ENCODE data around the gene DBH. TPM values are rescaled to one million over a fixed set of nuclear protein-coding genes. Genes with fewer than 3 reads are reported as not detected.

DBH gene
- total and polyA plus RNA-seq, 2 of the 13 experiments (the other 11 are each of a cell fraction or from before 2014, with no cell fraction given): not detected

DNA sequence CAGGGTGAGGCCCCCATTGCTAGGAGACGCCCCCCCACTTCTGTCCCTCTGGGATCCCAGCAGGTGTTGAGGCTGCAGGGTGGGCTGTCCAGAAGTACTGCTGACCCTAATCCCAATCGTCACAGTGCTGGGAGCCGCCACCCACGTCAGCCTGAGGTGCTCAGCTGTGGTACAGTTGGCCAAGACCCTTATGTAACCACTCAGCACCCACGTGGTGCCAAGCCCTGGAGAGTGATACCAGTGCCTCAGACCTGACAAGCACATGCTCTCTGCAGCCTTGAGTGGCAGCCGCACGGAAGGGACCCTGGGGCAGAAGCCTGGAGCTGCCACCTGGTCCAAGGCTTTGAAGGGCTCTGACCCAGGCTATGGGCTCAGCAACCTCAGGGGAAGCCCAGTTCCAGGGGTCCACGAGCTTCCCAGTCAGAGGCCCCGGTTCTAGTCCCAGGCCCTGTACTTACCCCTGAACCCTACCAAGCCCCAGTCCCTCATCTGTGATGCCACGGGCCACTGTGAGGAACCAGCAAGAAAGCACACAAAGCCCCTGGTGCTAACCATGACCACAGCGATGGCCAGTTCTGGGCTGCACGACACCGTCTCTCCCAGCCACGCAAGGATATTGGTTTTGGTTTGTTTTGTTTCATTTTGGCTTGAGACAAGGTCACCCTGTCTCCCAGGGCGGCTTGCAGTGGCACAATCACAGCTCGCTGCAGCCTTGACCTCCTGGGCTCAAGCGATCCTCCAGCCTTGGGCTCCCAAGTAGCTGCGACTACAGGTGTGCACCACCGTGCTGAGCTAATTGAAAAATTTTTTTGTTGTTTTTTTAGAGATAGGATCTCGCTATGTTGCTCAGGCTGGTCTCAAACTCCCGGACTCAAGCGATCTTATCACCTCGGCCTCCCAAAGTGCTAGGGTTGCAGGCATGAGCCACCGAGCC is 50.7 kb downstream of the DBH start:
- H3K9me3 ChIP-seq (ENCODE audit: low read length): no peaks in the 10 kb centered on the region
- CTCF ChIA-PET (ENCODE audit: low intra/inter-chr PET ratio, low total read pairs): no interaction called here
- no peak for ATAC-seq

More for the DNA sequence above, 50.7 kb downstream of the DBH start:
- no peaks in the 10 kb centered on the region for H3K27me3 ChIP-seq (ENCODE audit: control insufficient read depth in 1 of 2, insufficient read depth in 2 of 2, low read length in 2 of 2)
- POLR2A ChIA-PET: no interaction called here
- intact Hi-C loops (cut with micrococcal nuclease; ENCODE audit: unreplicated experiment) (no loop called here), in situ Hi-C loops (cut with HindIII; ENCODE audit: extremely low pct_ligation_motif_present, low pct_unique_long_range_greater_than_20kb) (no loop called here)
- H3K4me1 ChIP-seq (ENCODE audit: insufficient read depth, low read length): no peaks in the 10 kb centered on the region
- no peak overlapping the region for H3K27ac ChIP-seq (ENCODE audit: extremely low read length, insufficient read depth, low read length)
- H3K4me2 ChIP-seq (ENCODE audit: low read depth, low read length): no peak overlapping the region
- H3K4me3 ChIP-seq (replicated peaks in 1 of 3; ENCODE audit: insufficient read depth in 1 of 3, low read depth in 2 of 3, low read length in 3 of 3): no peak overlapping the region
- no peak overlapping the region for H2AFZ ChIP-seq (ENCODE audit: low read length)
- no TSS peak for BruUV-seq (replicated peaks)
- no peak overlapping the region for H3K9ac ChIP-seq (ENCODE audit: insufficient read depth, low read depth, low read length)
- no peaks in the 10 kb centered on the region; the same call in 1 of the 2 replicates for H4K20me1 ChIP-seq (ENCODE audit: insufficient read depth, low read length)
- FAIRE-seq (no peak), DNase-seq (ENCODE audit: low spot score) (no peak)
- H3K79me2 ChIP-seq (ENCODE audit: insufficient read depth, low read length): no peaks in the 10 kb centered on the region
- 96% methylated on average over 15 of the region's 24 CpGs for WGBS (ENCODE audit: low lambda C conversion rate)
- peaks cover 12% of the 10 kb centered on the region in 2 experiments for H3K36me3 ChIP-seq (replicated peaks in 1 of 2; ENCODE audit: control insufficient read depth in 1 of 2, insufficient read depth in 2 of 2, low read length in 2 of 2)
- TF ChIP-seq PPARG (CRISPR knock-in tag; conservative IDR thresholded peaks at IDR 0.05) (no peak), ZNF510 (CRISPR knock-in tag; IDR thresholded peaks at IDR 0.05; ENCODE audit: low read depth) (no peak), SP4 (CRISPR knock-in tag; IDR thresholded peaks at IDR 0.05) (no peak), KLF12 (CRISPR knock-in tag; IDR thresholded peaks at IDR 0.05; ENCODE audit: borderline replicate concordance) (no peak), ARID5B (CRISPR knock-in tag; IDR thresholded peaks at IDR 0.05) (no peak), CBX1 (IDR thresholded peaks at IDR 0.05; ENCODE audit: low read depth) (no peak), ZFP36L1 (CRISPR knock-in tag; IDR thresholded peaks at IDR 0.05) (no peak)

All from HepG2 (cell line).